Measurements from ENCODE around the gene ERC1. TPM values are rescaled to one million over a fixed set of nuclear protein-coding genes. Genes with fewer than 3 reads are reported as not detected.
"Not testable (repeated sequence)": the region's sequence is repeated elsewhere in the genome, so short reads cannot be mapped to it uniquely, and the experiment has no call there.

ERC1 gene
- total RNA-seq, 4 donors from 2014 or later: 28.5 to 71.7 (median 38.5) TPM

GRCh38 chr12:1189163-1189562, 198.1 kb downstream of the ERC1 start:
- TF ChIP-seq POLR2A (IDR thresholded peaks at IDR 0.05) (no peak), CTCF (IDR thresholded peaks at IDR 0.05) (no peak), EP300 (IDR thresholded peaks at IDR 0.05) (no peak), POLR2AphosphoS5 (IDR thresholded peaks at IDR 0.05) (no peak)
- Histone ChIP-seq H3K4me1 (peaks cover 13% of the 10 kb centered on the region), H3K4me3 (no peak overlapping the region), H3K9me3 (no peaks in the 10 kb centered on the region), H3K27me3 (no peaks in the 10 kb centered on the region), H3K36me3 (peaks cover 29% of the 10 kb centered on the region), H3K27ac (no peak overlapping the region)
- DNase-seq (ENCODE audit: low spot score in 2 of 2): no peak
- 83% methylated on average over 4 of the region's 4 CpGs for WGBS

- Histone ChIP-seq H3K36me3 (peaks cover 9% of the 10 kb centered on the region), H3K4me3 (no peak overlapping the region), H3K4me1 (peaks cover 13% of the 10 kb centered on the region), H3K9me3 (no peaks in the 10 kb centered on the region), H3K27me3 (no peaks in the 10 kb centered on the region), H3K27ac (no peak overlapping the region)
- TF ChIP-seq CTCF (IDR thresholded peaks at IDR 0.05): no peak
- no peak for TF ChIP-seq POLR2A (IDR thresholded peaks at IDR 0.05)
- no peak for TF ChIP-seq EP300 (IDR thresholded peaks at IDR 0.05)
- no peak for TF ChIP-seq POLR2AphosphoS5 (IDR thresholded peaks at IDR 0.05)
- no peak for DNase-seq (ENCODE audit: low spot score in 2 of 2)
- 89% methylated on average over 4 of the region's 4 CpGs for WGBS
These were observed 204.5 kb downstream of the ERC1 start for GRCh38 chr12:1195513-1195912.

GRCh38 chr12:1197264-1198018, 206.4 kb downstream of the ERC1 start:
- no peak overlapping the region for H3K4me3 ChIP-seq
- WGBS: 91% methylated on average over 3 of the region's 3 CpGs

GRCh38 chr12:1198854-1199253, 207.8 kb downstream of the ERC1 start:
- DNase-seq (ENCODE audit: low spot score in 2 of 2); H3K4me3 ChIP-seq: not testable (repeated sequence)
- 92% methylated on average over 4 of the region's 5 CpGs for WGBS

More at GRCh38 chr12:1197264-1198018, 206.4 kb downstream of the ERC1 start:
- no peak for TF ChIP-seq POLR2AphosphoS5 (IDR thresholded peaks at IDR 0.05)
- no peak for TF ChIP-seq EP300 (IDR thresholded peaks at IDR 0.05)
- no peak for TF ChIP-seq CTCF (IDR thresholded peaks at IDR 0.05)
- no peak for TF ChIP-seq POLR2A (IDR thresholded peaks at IDR 0.05)
- Histone ChIP-seq H3K9me3 (no peaks in the 10 kb centered on the region), H3K36me3 (peaks cover 5% of the 10 kb centered on the region), H3K27me3 (no peaks in the 10 kb centered on the region), H3K4me1 (peaks cover 17% of the 10 kb centered on the region), H3K27ac (no peak overlapping the region)
- no peak for DNase-seq (ENCODE audit: low spot score in 2 of 2)

GRCh38 chr12:1199700-1200099, 208.7 kb downstream of the ERC1 start:
- Histone ChIP-seq H3K4me1 (peaks cover 23% of the 10 kb centered on the region), H3K27ac (no peak overlapping the region), H3K27me3 (no peaks in the 10 kb centered on the region), H3K4me3 (no peak overlapping the region), H3K36me3 (peaks cover 5% of the 10 kb centered on the region), H3K9me3 (no peaks in the 10 kb centered on the region)
- TF ChIP-seq CTCF (IDR thresholded peaks at IDR 0.05) (no peak), POLR2A (IDR thresholded peaks at IDR 0.05) (no peak), POLR2AphosphoS5 (IDR thresholded peaks at IDR 0.05) (no peak)
- DNase-seq (ENCODE audit: low spot score in 2 of 2): no peak

More at GRCh38 chr12:1198854-1199253, 207.8 kb downstream of the ERC1 start:
- not testable (repeated sequence) for H3K27ac ChIP-seq, H3K9me3 ChIP-seq, H3K27me3 ChIP-seq, H3K36me3 ChIP-seq
- peaks cover 16% of the 10 kb centered on the region for H3K4me1 ChIP-seq

Measured in suprapubic skin (tissue), 4 donors.